GM12878 (cell line): ENCODE data around the gene CCDC6. TPM values are rescaled to one million over a fixed set of nuclear protein-coding genes. Genes with fewer than 3 reads are reported as not detected.

Experiments
- CBFB ChIP-seq: IDR thresholded peaks from 2 replicates; pipeline ENCODE4 v1.6.1; 2016; ENCODE audit warnings: antibody characterized with exemption, low read depth
- JUND ChIP-seq: IDR thresholded peaks from 2 replicates; pipeline ENCODE4 v1.6.1; 2012; ENCODE audit warnings: low read depth, mild to moderate bottlenecking, low read length, improper control_type of control experiment, moderate library complexity
- NFIC ChIP-seq: IDR thresholded peaks from 2 replicates; pipeline ENCODE4 v1.6.1; 2012; ENCODE audit warnings: low read depth, mild to moderate bottlenecking, inconsistent platforms, low read length, moderate library complexity
- POLR2AphosphoS2 ChIP-seq: IDR thresholded peaks from 2 replicates; pipeline ENCODE4 v1.6.1; 2011; ENCODE audit warnings: low read depth, mild to moderate bottlenecking, low read length, improper control_type of control experiment, moderate library complexity
- RUNX3 ChIP-seq: IDR thresholded peaks from 2 replicates; pipeline ENCODE4 v1.6.1; 2012; ENCODE audit warnings: low read length, inconsistent platforms
- polyA plus RNA-seq, 11 experiments: library from polyadenylated mRNA; depleted of rRNA in 4 of 11; unstranded in 6 of 11; stranded (reverse) in 5 of 11; fragments of >200 nt; fragmentation: Nextera tagmentation in 4 of 11; fragmentation: Illumina TruSeq in 1 of 11; extraction: Ambion mirVana in 4 of 11; extraction: Trizol in 1 of 11; gene quantifications; 1 replicate in 1 of 11; 2 replicates in 10 of 11; pipeline versions ENCODE4 v1.2.1 to v1.2.3, GENCODE V29; 2011 to 2016; ENCODE audit warnings: inconsistent platforms in 2 of 11, missing spikeins in 2 of 11, low read depth in 1 of 11
- total RNA-seq, 4 experiments: library from RNA; depleted of rRNA in 3 of 4; stranded (reverse); fragments of >200 nt in 3 of 4; fragmentation: Illumina TruSeq in 1 of 4; extraction: Trizol in 1 of 4; gene quantifications; 2 replicates each; pipeline versions ENCODE4 v1.2.1 to v1.2.3, GENCODE V29; 2013 to 2021
- TF ChIP-seq, protein P1 (sequence below): fragments of 450-650 bp; IDR thresholded peaks from 2 replicates; pipeline ENCODE4 v1.6.1; 2014; ENCODE audit warnings: mild to moderate bottlenecking
- TF ChIP-seq, protein P2 (sequence below): IDR thresholded peaks from 2 replicates; pipeline ENCODE4 v1.6.1; 2011; ENCODE audit warnings: borderline replicate concordance, low read depth, mild to moderate bottlenecking, moderate library complexity, mixed read lengths, low read length; ENCODE audit not compliant: insufficient read depth; ENCODE audit errors: extremely low read length
- TF ChIP-seq, protein P3 (sequence below): fragments of 450-650 bp; IDR thresholded peaks from 2 replicates; pipeline ENCODE4 v1.6.1; 2016; ENCODE audit warnings: mild to moderate bottlenecking, moderate library complexity, borderline replicate concordance

CCDC6 gene
- total and polyA plus RNA-seq, 10 of the 15 experiments (the other 5 are each of a cell fraction or from before 2014, with no cell fraction given) = 11.8 to 46.2 (median 26.7) TPM

DNA sequence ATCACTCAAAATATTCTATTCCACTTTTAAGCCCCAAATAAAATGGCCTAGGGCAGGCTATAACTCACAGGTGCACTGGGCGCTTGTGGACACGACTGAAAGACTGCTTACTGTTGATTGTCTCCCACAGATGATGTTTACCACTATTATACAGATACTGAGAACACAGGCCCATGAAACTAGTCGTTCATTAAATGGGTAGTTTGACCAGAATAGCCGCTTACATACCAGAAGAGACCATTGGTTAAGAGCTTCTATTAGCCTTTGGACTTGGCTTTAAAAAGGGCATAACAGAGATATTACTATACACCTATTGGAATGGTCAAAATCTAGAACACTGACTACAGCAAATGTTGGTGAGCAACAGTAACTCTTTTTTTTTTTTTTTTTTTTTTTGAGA, 4.3 kb downstream of the CCDC6 start (continued):
- TF ChIP-seq, protein P1, sequence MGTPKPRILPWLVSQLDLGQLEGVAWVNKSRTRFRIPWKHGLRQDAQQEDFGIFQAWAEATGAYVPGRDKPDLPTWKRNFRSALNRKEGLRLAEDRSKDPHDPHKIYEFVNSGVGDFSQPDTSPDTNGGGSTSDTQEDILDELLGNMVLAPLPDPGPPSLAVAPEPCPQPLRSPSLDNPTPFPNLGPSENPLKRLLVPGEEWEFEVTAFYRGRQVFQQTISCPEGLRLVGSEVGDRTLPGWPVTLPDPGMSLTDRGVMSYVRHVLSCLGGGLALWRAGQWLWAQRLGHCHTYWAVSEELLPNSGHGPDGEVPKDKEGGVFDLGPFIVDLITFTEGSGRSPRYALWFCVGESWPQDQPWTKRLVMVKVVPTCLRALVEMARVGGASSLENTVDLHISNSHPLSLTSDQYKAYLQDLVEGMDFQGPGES = no peak
- TF ChIP-seq RUNX3 (no peak), CBFB (no peak), NFIC (no peak), JUND (no peak), POLR2AphosphoS2 (no peak)
- TF ChIP-seq, protein P2, sequence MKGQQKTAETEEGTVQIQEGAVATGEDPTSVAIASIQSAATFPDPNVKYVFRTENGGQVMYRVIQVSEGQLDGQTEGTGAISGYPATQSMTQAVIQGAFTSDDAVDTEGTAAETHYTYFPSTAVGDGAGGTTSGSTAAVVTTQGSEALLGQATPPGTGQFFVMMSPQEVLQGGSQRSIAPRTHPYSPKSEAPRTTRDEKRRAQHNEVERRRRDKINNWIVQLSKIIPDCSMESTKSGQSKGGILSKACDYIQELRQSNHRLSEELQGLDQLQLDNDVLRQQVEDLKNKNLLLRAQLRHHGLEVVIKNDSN = no peak
- TF ChIP-seq, protein P3, sequence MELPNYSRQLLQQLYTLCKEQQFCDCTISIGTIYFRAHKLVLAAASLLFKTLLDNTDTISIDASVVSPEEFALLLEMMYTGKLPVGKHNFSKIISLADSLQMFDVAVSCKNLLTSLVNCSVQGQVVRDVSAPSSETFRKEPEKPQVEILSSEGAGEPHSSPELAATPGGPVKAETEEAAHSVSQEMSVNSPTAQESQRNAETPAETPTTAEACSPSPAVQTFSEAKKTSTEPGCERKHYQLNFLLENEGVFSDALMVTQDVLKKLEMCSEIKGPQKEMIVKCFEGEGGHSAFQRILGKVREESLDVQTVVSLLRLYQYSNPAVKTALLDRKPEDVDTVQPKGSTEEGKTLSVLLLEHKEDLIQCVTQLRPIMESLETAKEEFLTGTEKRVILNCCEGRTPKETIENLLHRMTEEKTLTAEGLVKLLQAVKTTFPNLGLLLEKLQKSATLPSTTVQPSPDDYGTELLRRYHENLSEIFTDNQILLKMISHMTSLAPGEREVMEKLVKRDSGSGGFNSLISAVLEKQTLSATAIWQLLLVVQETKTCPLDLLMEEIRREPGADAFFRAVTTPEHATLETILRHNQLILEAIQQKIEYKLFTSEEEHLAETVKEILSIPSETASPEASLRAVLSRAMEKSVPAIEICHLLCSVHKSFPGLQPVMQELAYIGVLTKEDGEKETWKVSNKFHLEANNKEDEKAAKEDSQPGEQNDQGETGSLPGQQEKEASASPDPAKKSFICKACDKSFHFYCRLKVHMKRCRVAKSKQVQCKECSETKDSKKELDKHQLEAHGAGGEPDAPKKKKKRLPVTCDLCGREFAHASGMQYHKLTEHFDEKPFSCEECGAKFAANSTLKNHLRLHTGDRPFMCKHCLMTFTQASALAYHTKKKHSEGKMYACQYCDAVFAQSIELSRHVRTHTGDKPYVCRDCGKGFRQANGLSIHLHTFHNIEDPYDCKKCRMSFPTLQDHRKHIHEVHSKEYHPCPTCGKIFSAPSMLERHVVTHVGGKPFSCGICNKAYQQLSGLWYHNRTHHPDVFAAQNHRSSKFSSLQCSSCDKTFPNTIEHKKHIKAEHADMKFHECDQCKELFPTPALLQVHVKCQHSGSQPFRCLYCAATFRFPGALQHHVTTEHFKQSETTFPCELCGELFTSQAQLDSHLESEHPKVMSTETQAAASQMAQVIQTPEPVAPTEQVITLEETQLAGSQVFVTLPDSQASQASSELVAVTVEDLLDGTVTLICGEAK = no peak
